Smooth muscle cell (in vitro differentiated cells): ENCODE data around the gene HGS. TPM values are rescaled to one million over a fixed set of nuclear protein-coding genes. Genes with fewer than 3 reads are reported as not detected.

Experiments used
- DNase-seq: peaks from one replicate; lab custom pipeline; 2025; ENCODE audit not compliant: unreplicated experiment; lab: John Stamatoyannopoulos, UW
- H2AFZ ChIP-seq: fragments of 200-600 bp; sonication (generic); 2 replicates; pipeline ENCODE4 v1.6.0; 2016; ENCODE audit warnings: antibody characterized with exemption, low read depth, mild to moderate bottlenecking
- H3F3A ChIP-seq: fragments of 200-600 bp; sonication (generic); 2 replicates; pipeline ENCODE4 v1.6.0; 2017; ENCODE audit warnings: antibody characterized with exemption, low read depth
- H3K27ac ChIP-seq: fragments of 200-600 bp; sonication (generic); 2 replicates; pipeline ENCODE4 v1.5.1; 2016; ENCODE audit warnings: low read depth, mild to moderate bottlenecking
- H3K27me3 ChIP-seq: fragments of 200-600 bp; sonication (generic); 2 replicates; pipeline ENCODE4 v1.6.1; 2016; ENCODE audit warnings: low read depth, mild to moderate bottlenecking
- H3K36me3 ChIP-seq: fragments of 200-600 bp; sonication (generic); 2 replicates; pipeline ENCODE4 v1.5.1; 2016; ENCODE audit warnings: low read depth
- H3K4me1 ChIP-seq: fragments of 200-600 bp; sonication (generic); 2 replicates; pipeline ENCODE4 v1.5.1; 2016; ENCODE audit warnings: low read depth
- H3K4me2 ChIP-seq: fragments of 200-600 bp; sonication (generic); 2 replicates; pipeline ENCODE4 v1.6.0; 2016; ENCODE audit warnings: mild to moderate bottlenecking
- H3K4me3 ChIP-seq: fragments of 200-600 bp; sonication (generic); 2 replicates; pipeline ENCODE4 v1.5.1; 2016; ENCODE audit warnings: mild to moderate bottlenecking
- H3K79me2 ChIP-seq: fragments of 200-600 bp; sonication (generic); 2 replicates; pipeline ENCODE4 v1.6.0; 2016; ENCODE audit warnings: low read depth, mild to moderate bottlenecking
- H3K9ac ChIP-seq: fragments of 200-600 bp; sonication (generic); 2 replicates; pipeline ENCODE4 v1.6.0; 2016; ENCODE audit warnings: low read depth
- H3K9me3 ChIP-seq: fragments of 200-600 bp; sonication (generic); replicated peaks from 2 replicates; pipeline ENCODE4 v1.5.1; 2016; ENCODE audit warnings: low read depth
- H4K20me1 ChIP-seq: fragments of 200-600 bp; sonication (generic); 2 replicates; pipeline ENCODE4 v1.6.0; 2016; ENCODE audit warnings: low read depth
- WGBS: methylation state at CpG from one replicate; pipeline ENCODE4 v1.1.7; 2016; ENCODE audit warnings: low lambda C conversion rate; 5-methylcytosine and 5-hydroxymethylcytosine counted together
- polyA plus RNA-seq: library from polyadenylated mRNA; unstranded; fragments of >200 nt; fragmentation: Nextera tagmentation; extraction: Ambion mirVana; gene quantifications from 2 replicates; pipeline ENCODE4 v1.2.1, GENCODE V29; 2016
- total RNA-seq: library from RNA; depleted of rRNA; stranded (reverse); fragments of >200 nt; gene quantifications from 2 replicates; pipeline ENCODE4 v1.2.3, GENCODE V29; 2014
- TF ChIP-seq, protein P1 (sequence below): fragments of 200-600 bp; sonication (generic); IDR thresholded peaks from 2 replicates; pipeline ENCODE4 v1.5.1; 2017; ENCODE audit warnings: borderline replicate concordance, mild to moderate bottlenecking, antibody characterized with exemption; ENCODE audit not compliant: insufficient read depth, poor library complexity, severe bottlenecking

HGS gene
- total and polyA plus RNA-seq, 2 experiments from 2014 or later: 64.9 to 164 TPM

- 1% methylated on average over 39 of the region's 77 CpGs for WGBS
- H3K79me2 ChIP-seq: peaks cover 50% of the 10 kb centered on the region
- H2AFZ ChIP-seq: peak within 1 kb of the TSS; percentile 78
- peaks cover 4% of the 10 kb centered on the region for H3F3A ChIP-seq
- peak within 1 kb of the TSS; percentile 91 for H3K27ac ChIP-seq
- H3K4me1 ChIP-seq: peaks cover 11% of the 10 kb centered on the region
- H3K36me3 ChIP-seq: no peaks in the 10 kb centered on the region
- H4K20me1 ChIP-seq: peaks cover 49% of the 10 kb centered on the region
- H3K4me3 ChIP-seq: peak within 1 kb of the TSS; percentile 72
- H3K4me2 ChIP-seq: peak within 1 kb of the TSS; percentile 89
- TF ChIP-seq, protein P1, sequence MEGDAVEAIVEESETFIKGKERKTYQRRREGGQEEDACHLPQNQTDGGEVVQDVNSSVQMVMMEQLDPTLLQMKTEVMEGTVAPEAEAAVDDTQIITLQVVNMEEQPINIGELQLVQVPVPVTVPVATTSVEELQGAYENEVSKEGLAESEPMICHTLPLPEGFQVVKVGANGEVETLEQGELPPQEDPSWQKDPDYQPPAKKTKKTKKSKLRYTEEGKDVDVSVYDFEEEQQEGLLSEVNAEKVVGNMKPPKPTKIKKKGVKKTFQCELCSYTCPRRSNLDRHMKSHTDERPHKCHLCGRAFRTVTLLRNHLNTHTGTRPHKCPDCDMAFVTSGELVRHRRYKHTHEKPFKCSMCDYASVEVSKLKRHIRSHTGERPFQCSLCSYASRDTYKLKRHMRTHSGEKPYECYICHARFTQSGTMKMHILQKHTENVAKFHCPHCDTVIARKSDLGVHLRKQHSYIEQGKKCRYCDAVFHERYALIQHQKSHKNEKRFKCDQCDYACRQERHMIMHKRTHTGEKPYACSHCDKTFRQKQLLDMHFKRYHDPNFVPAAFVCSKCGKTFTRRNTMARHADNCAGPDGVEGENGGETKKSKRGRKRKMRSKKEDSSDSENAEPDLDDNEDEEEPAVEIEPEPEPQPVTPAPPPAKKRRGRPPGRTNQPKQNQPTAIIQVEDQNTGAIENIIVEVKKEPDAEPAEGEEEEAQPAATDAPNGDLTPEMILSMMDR: no peak
- H3K27me3 ChIP-seq: no peaks in the 10 kb centered on the region
- H3K9ac ChIP-seq: peak within 1 kb of the TSS; percentile 93
- peak; percentile 76 for DNase-seq
- no peaks in the 10 kb centered on the region for H3K9me3 ChIP-seq
Measured at GRCh38 chr17:81636505-81637288, 47.1 kb upstream of the HGS start, which contains the start of the genes NPLOC4 and TSPAN10. TSS of gene NPLOC4 (minus strand) at chr17:81637112. CDS start at chr17:81636930, 182 bp downstream. TSS of gene TSPAN10 (plus strand) at chr17:81637196. CDS start at chr17:81642413, 5,217 bp downstream.

DNA sequence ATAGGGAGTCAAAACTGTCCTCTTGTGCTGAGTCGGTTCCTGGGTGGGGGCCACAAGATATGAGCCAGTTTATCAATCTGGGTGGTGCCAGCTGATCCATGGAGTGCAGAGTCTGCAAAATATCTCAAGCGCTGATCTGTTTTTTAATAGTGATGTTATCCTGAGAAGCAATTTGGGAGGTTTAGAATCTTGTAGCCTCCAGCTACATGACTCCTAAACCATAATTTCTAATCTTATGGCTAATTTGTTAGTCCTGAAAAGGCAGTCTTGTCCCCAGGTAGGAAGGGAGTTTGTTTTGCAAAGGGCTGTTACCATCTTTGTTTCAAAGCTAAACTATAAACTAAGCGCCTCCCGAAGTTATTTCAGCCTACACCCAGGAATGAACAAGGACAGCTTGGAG is 45.1 kb upstream of the HGS start:
- DNase-seq: no peak
- Histone ChIP-seq H3K4me3 (no peak overlapping the region), H3K27ac (no peak overlapping the region), H3K9me3 (no peaks in the 10 kb centered on the region), H2AFZ (no peak overlapping the region), H4K20me1 (peaks cover 30% of the 10 kb centered on the region), H3F3A (peaks cover 4% of the 10 kb centered on the region), H3K9ac (no peak overlapping the region), H3K27me3 (no peaks in the 10 kb centered on the region), H3K4me1 (peaks cover 17% of the 10 kb centered on the region), H3K79me2 (peaks cover 30% of the 10 kb centered on the region), H3K36me3 (no peaks in the 10 kb centered on the region), H3K4me2 (no peak overlapping the region)
- 82% methylated on average over 4 of the region's 4 CpGs for WGBS
- TF ChIP-seq, protein P1: no peak

DNA sequence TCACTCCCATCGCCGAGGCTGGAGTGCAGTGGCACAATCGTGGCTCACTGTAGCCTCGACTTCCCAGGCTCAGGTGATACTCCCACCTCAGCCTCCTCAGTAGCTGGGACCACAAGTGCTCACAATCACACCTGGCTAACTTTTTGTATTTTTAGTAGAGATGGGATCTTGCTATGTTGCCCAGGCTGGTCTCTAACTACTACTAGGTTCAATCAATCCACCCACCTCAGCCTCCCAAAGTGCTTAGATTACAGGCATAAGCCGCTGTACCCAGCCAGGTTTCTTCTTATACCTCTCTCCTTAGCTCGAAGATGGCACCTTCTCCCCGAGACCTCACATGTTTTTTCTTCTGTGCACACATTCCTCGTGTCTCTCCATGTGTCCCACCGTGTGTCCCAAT is 43.8 kb upstream of the HGS start:
- H4K20me1 ChIP-seq: peaks cover 16% of the 10 kb centered on the region
- no peak for DNase-seq
- H3K4me1 ChIP-seq: peaks cover 17% of the 10 kb centered on the region
- no peak overlapping the region for H3K4me3 ChIP-seq
- peaks cover 4% of the 10 kb centered on the region for H3F3A ChIP-seq
- no peaks in the 10 kb centered on the region for H3K9me3 ChIP-seq
- no peaks in the 10 kb centered on the region for H3K36me3 ChIP-seq
- H3K9ac ChIP-seq: no peak overlapping the region
- TF ChIP-seq, protein P1: no peak
- no peak overlapping the region for H3K4me2 ChIP-seq
- peaks cover 17% of the 10 kb centered on the region for H3K79me2 ChIP-seq
- no peak overlapping the region for H2AFZ ChIP-seq
- H3K27ac ChIP-seq: no peak overlapping the region
- H3K27me3 ChIP-seq: no peaks in the 10 kb centered on the region
- 96% methylated on average over 9 of the region's 9 CpGs for WGBS
